BLaER1 (cell line): ENCODE results near the gene SATB1.
A peak's percentile ranks its signal among the peaks of the same experiment; 100 is the strongest.
"Not testable (repeated sequence)": the region's sequence is repeated elsewhere in the genome, so short reads cannot be mapped to it uniquely, and the experiment has no call there.

Source experiments
- H3K27ac ChIP-seq: shearing (Covaris generic); formaldehyde crosslinking; 2 replicates; pipeline ENCODE4 v1.8.1; 2022
- H3K27me3 ChIP-seq: shearing (Covaris generic); formaldehyde crosslinking; 2 replicates; pipeline ENCODE4 v1.8.1; 2022
- H3K36me3 ChIP-seq: shearing (Covaris generic); formaldehyde crosslinking; 2 replicates; pipeline ENCODE4 v1.8.1; 2022
- H3K4me1 ChIP-seq: shearing (Covaris generic); formaldehyde crosslinking; 2 replicates; pipeline ENCODE4 v1.8.1; 2022
- H3K4me2 ChIP-seq: shearing (Covaris generic); formaldehyde crosslinking; 2 replicates; pipeline ENCODE4 v1.8.1; 2022
- H3K4me3 ChIP-seq: shearing (Covaris generic); formaldehyde crosslinking; 2 replicates; pipeline ENCODE4 v1.8.1; 2022
- H3K9ac ChIP-seq: shearing (Covaris generic); formaldehyde crosslinking; 2 replicates; pipeline ENCODE4 v1.8.1; 2022
- H3K9me3 ChIP-seq: shearing (Covaris generic); formaldehyde crosslinking; 2 replicates; pipeline ENCODE4 v1.8.1; 2022
- H4K20me1 ChIP-seq: shearing (Covaris generic); formaldehyde crosslinking; 2 replicates; pipeline ENCODE4 v1.8.1; 2022
- Cebpa-rat ChIP-seq: shearing (Covaris generic); IDR thresholded peaks from 2 replicates; pipeline ENCODE4 v1.8.1; 2022

SATB1 gene

GRCh38 chr3:18345015-18345367 lies 80.1 kb downstream of the SATB1 start:
- Histone ChIP-seq H3K27ac (no peak overlapping the region), H4K20me1 (no peaks in the 10 kb centered on the region), H3K4me2 (no peak overlapping the region), H3K27me3 (no peaks in the 10 kb centered on the region), H3K4me1 (no peaks in the 10 kb centered on the region), H3K36me3 (peaks cover 20% of the 10 kb centered on the region), H3K4me3 (no peak overlapping the region), H3K9me3 (no peaks in the 10 kb centered on the region), H3K9ac (no peak overlapping the region)
- TF ChIP-seq Cebpa-rat, result no peak

- Histone ChIP-seq H3K4me3 (no peak overlapping the region), H3K9ac (no peak overlapping the region)
Measured at GRCh38 chr3:18344306-18345014, 80.7 kb downstream of the SATB1 start.

GRCh38 chr3:18343809-18344208 lies 81.3 kb downstream of the SATB1 start:
- H3K9ac ChIP-seq, result no peak overlapping the region
- no peaks in the 10 kb centered on the region for H3K9me3 ChIP-seq
- H3K27ac ChIP-seq, result no peak overlapping the region
- peaks cover 6% of the 10 kb centered on the region for H3K4me1 ChIP-seq
- no peaks in the 10 kb centered on the region for H4K20me1 ChIP-seq
- peaks cover 9% of the 10 kb centered on the region for H3K36me3 ChIP-seq
- no peak overlapping the region for H3K4me2 ChIP-seq
- no peak for TF ChIP-seq Cebpa-rat
- no peak overlapping the region for H3K4me3 ChIP-seq
- no peaks in the 10 kb centered on the region for H3K27me3 ChIP-seq

More at GRCh38 chr3:18344306-18345014, 80.7 kb downstream of the SATB1 start:
- H3K36me3 ChIP-seq, result peaks cover 15% of the 10 kb centered on the region
- H3K27ac ChIP-seq, result no peak overlapping the region
- no peaks in the 10 kb centered on the region for H4K20me1 ChIP-seq
- H3K27me3 ChIP-seq, result no peaks in the 10 kb centered on the region
- no peaks in the 10 kb centered on the region for H3K9me3 ChIP-seq
- no peaks in the 10 kb centered on the region for H3K4me1 ChIP-seq
- no peak for TF ChIP-seq Cebpa-rat
- no peak overlapping the region for H3K4me2 ChIP-seq

GRCh38 chr3:18338827-18339514 lies 86.2 kb downstream of the SATB1 start:
- Histone ChIP-seq H3K9ac (no peak overlapping the region), H3K27me3 (no peaks in the 10 kb centered on the region), H3K27ac (no peak overlapping the region), H3K36me3 (no peaks in the 10 kb centered on the region), H3K4me3 (no peak overlapping the region), H3K4me2 (peak overlapping the region; percentile 28), H4K20me1 (no peaks in the 10 kb centered on the region), H3K4me1 (peaks cover 9% of the 10 kb centered on the region), H3K9me3 (no peaks in the 10 kb centered on the region)
- no peak for TF ChIP-seq Cebpa-rat

GRCh38 chr3:18337231-18337630 lies 87.9 kb downstream of the SATB1 start:
- Histone ChIP-seq H3K9ac (no peak overlapping the region), H4K20me1 (no peaks in the 10 kb centered on the region), H3K27ac (no peak overlapping the region), H3K36me3 (no peaks in the 10 kb centered on the region), H3K4me1 (peaks cover 9% of the 10 kb centered on the region), H3K27me3 (no peaks in the 10 kb centered on the region), H3K9me3 (no peaks in the 10 kb centered on the region; the same call in 1 of the 2 replicates), H3K4me3 (no peak overlapping the region), H3K4me2 (no peak overlapping the region)
- TF ChIP-seq Cebpa-rat, result no peak

GRCh38 chr3:18334837-18335601 lies 90.1 kb downstream of the SATB1 start:
- Histone ChIP-seq H3K4me2 (no peak overlapping the region), H3K36me3 (no peaks in the 10 kb centered on the region), H3K4me1 (peaks cover 9% of the 10 kb centered on the region)

GRCh38 chr3:18330772-18331441 lies 94.2 kb downstream of the SATB1 start:
- not testable (repeated sequence) for H3K4me2 ChIP-seq, H4K20me1 ChIP-seq, H3K9me3 ChIP-seq, H3K27me3 ChIP-seq, H3K27ac ChIP-seq, H3K36me3 ChIP-seq, H3K9ac ChIP-seq, H3K4me1 ChIP-seq, H3K4me3 ChIP-seq

More at GRCh38 chr3:18334837-18335601, 90.1 kb downstream of the SATB1 start:
- Histone ChIP-seq H3K27ac (no peak overlapping the region), H3K4me3 (no peak overlapping the region), H3K27me3 (no peaks in the 10 kb centered on the region), H4K20me1 (no peaks in the 10 kb centered on the region), H3K9me3 (no peaks in the 10 kb centered on the region; the same call in 1 of the 2 replicates), H3K9ac (no peak overlapping the region)
- no peak for TF ChIP-seq Cebpa-rat

GRCh38 chr3:18308096-18308650 lies 117.0 kb downstream of the SATB1 start:
- H3K4me2 ChIP-seq, result no peak overlapping the region
- H3K36me3 ChIP-seq, result no peaks in the 10 kb centered on the region
- no peak overlapping the region for H3K4me3 ChIP-seq
- TF ChIP-seq Cebpa-rat, result no peak
- no peaks in the 10 kb centered on the region for H3K9me3 ChIP-seq
- H4K20me1 ChIP-seq, result no peaks in the 10 kb centered on the region
- no peaks in the 10 kb centered on the region for H3K27me3 ChIP-seq
- peaks cover 8% of the 10 kb centered on the region for H3K4me1 ChIP-seq
- no peak overlapping the region for H3K27ac ChIP-seq
- no peak overlapping the region for H3K9ac ChIP-seq

- Histone ChIP-seq H4K20me1 (no peaks in the 10 kb centered on the region), H3K9me3 (no peaks in the 10 kb centered on the region), H3K4me1 (peaks cover 8% of the 10 kb centered on the region), H3K4me2 (no peak overlapping the region), H3K27ac (no peak overlapping the region), H3K9ac (no peak overlapping the region), H3K36me3 (no peaks in the 10 kb centered on the region), H3K4me3 (no peak overlapping the region), H3K27me3 (no peaks in the 10 kb centered on the region)
- no peak for TF ChIP-seq Cebpa-rat
Measured at GRCh38 chr3:18307529-18307928, 117.6 kb downstream of the SATB1 start.
